ENCODE measurements around the gene FAM131B.
A peak's percentile ranks its signal among the peaks of the same experiment; 100 is the strongest.

Gene FAM131B

GRCh38 chr7:143380260-143380645, 17.7 kb upstream of the FAM131B start:
- TF ChIP-seq CTCF (IDR thresholded peaks at IDR 0.05; ENCODE audit: low read depth, low read length) (peak; percentile 97), MAX (IDR thresholded peaks at IDR 0.05; ENCODE audit: low read depth, low read length) (no peak), MYC (IDR thresholded peaks at IDR 0.05; ENCODE audit: low read depth, low read length) (peak; percentile 53)
- peak; percentile 97 for DNase-seq (ENCODE audit: low read depth)
- H3K4me3 ChIP-seq (ENCODE audit: low read depth, low read length), result peak overlapping the region; percentile 65

- TF ChIP-seq POLR2A (IDR thresholded peaks at IDR 0.05; ENCODE audit: extremely low read depth, insufficient read length), result no peak
- TF ChIP-seq MAX (IDR thresholded peaks at IDR 0.05; ENCODE audit: low read depth, low read length), result no peak; the same call in 1 of the 2 replicates
- no peak for TF ChIP-seq CTCF (IDR thresholded peaks at IDR 0.05; ENCODE audit: low read depth, low read length)
- TF ChIP-seq MYC (IDR thresholded peaks at IDR 0.05; ENCODE audit: low read depth, low read length), result no peak
- DNase-seq (ENCODE audit: low read depth), result no peak
- peak overlapping the region; percentile 65 for H3K4me3 ChIP-seq (ENCODE audit: low read depth, low read length)
Measured at GRCh38 chr7:143379611-143380259, 17.2 kb upstream of the FAM131B start.

GRCh38 chr7:143376396-143376795, 13.9 kb upstream of the FAM131B start:
- peak; percentile 87 for DNase-seq (ENCODE audit: low read depth)
- no peak overlapping the region for H3K4me3 ChIP-seq (ENCODE audit: low read depth, low read length)
- TF ChIP-seq CTCF (IDR thresholded peaks at IDR 0.05; ENCODE audit: low read depth, low read length) (no peak), MAX (IDR thresholded peaks at IDR 0.05; ENCODE audit: low read depth, low read length) (peak; percentile 60), POLR2A (IDR thresholded peaks at IDR 0.05; ENCODE audit: extremely low read depth, insufficient read length) (peak; percentile 46), MYC (IDR thresholded peaks at IDR 0.05; ENCODE audit: low read depth, low read length) (peak; percentile 32; the same call in 1 of the 2 replicates)

GRCh38 chr7:143375298-143376034, 13.0 kb upstream of the FAM131B start:
- peak; percentile 98 for DNase-seq (ENCODE audit: low read depth)
- peak overlapping the region; percentile 38 for H3K4me3 ChIP-seq (ENCODE audit: low read depth, low read length)
- TF ChIP-seq POLR2A (IDR thresholded peaks at IDR 0.05; ENCODE audit: extremely low read depth, insufficient read length) (peak; percentile 54), MYC (IDR thresholded peaks at IDR 0.05; ENCODE audit: low read depth, low read length) (peak; percentile 64), MAX (IDR thresholded peaks at IDR 0.05; ENCODE audit: low read depth, low read length) (peak; percentile 65), CTCF (IDR thresholded peaks at IDR 0.05; ENCODE audit: low read depth, low read length) (no peak)

GRCh38 chr7:143374561-143374960, 12.0 kb upstream of the FAM131B start:
- peak overlapping the region; percentile 38 for H3K4me3 ChIP-seq (ENCODE audit: low read depth, low read length)
- DNase-seq (ENCODE audit: low read depth), result peak; percentile 67
- no peak for TF ChIP-seq MAX (IDR thresholded peaks at IDR 0.05; ENCODE audit: low read depth, low read length)
- no peak for TF ChIP-seq POLR2A (IDR thresholded peaks at IDR 0.05; ENCODE audit: extremely low read depth, insufficient read length)
- no peak for TF ChIP-seq CTCF (IDR thresholded peaks at IDR 0.05; ENCODE audit: low read depth, low read length)
- no peak for TF ChIP-seq MYC (IDR thresholded peaks at IDR 0.05; ENCODE audit: low read depth, low read length)
